Vagina (tissue), 2 donors: ENCODE measurements around the gene WSB1. TPM values are rescaled to one million over a fixed set of nuclear protein-coding genes. Genes with fewer than 3 reads are reported as not detected.

Experiments
- DNase-seq, 2 donors: peaks; one replicate each; pipeline ENCODE4 v3.0.0-alpha.2; 2017; ENCODE audit errors: extremely low spot score in 2 of 2
- H3K27ac ChIP-seq: fragments of 200-600 bp; sonication (generic); one replicate; pipeline ENCODE4 v1.5.1; 2019
- H3K27me3 ChIP-seq: fragments of 200-600 bp; sonication (generic); one replicate; pipeline ENCODE4 v1.5.1; 2019
- H3K36me3 ChIP-seq, 2 donors: fragments of 200-600 bp; sonication (generic); one replicate each; pipeline ENCODE4 v1.5.1; 2017 to 2019
- H3K4me1 ChIP-seq: fragments of 200-600 bp; sonication (generic); one replicate; pipeline ENCODE4 v1.5.1; 2019
- H3K4me3 ChIP-seq, 2 donors: fragments of 200-600 bp; sonication (generic); 1 replicate in 1 of 2; 2 replicates in 1 of 2; pipeline ENCODE4 v1.5.1; 2016 to 2019
- H3K9me3 ChIP-seq: fragments of 200-600 bp; sonication (generic); one replicate; pipeline ENCODE4 v1.5.1; 2019
- POLR2A ChIP-seq, 2 donors: fragments of 450-650 bp; IDR thresholded peaks; one replicate each; pipeline ENCODE4 v1.6.1; 2017; ENCODE audit warnings: antibody characterized with exemption in 2 of 2, mild to moderate bottlenecking in 2 of 2, moderate library complexity in 2 of 2
- POLR2AphosphoS5 ChIP-seq, 2 donors: sonication (generic); formaldehyde crosslinking; IDR thresholded peaks; one replicate each; pipeline ENCODE4 v1.9.0; 2017; ENCODE audit warnings: antibody characterized with exemption in 2 of 2, mild to moderate bottlenecking in 2 of 2, low read depth in 1 of 2; ENCODE audit not compliant: insufficient read depth in 1 of 2
- intact Hi-C: fragments of 100-400 bp; cut with DNase I; formaldehyde crosslinking; loops from one replicate; pipeline ENCODE4 v1.15.1; 2023
- total RNA-seq: library from RNA; depleted of rRNA; stranded (reverse); fragments of >200 nt; gene quantifications from one replicate; pipeline ENCODE4 v1.2.3, GENCODE V29; 2016
- TF ChIP-seq, protein P1 (sequence below), 3 experiments: fragments of 450-650 bp in 2 of 3; fragments of 200-600 bp in 1 of 3; sonication (generic) in 1 of 3; IDR thresholded peaks; one replicate each; pipeline ENCODE4 v1.5.1; 2017 to 2019; ENCODE audit warnings: antibody characterized with exemption in 3 of 3, mild to moderate bottlenecking in 2 of 3, moderate library complexity in 2 of 3

The WSB1 gene
- total RNA-seq, 1 donor from 2014 or later: 158 TPM

DNA sequence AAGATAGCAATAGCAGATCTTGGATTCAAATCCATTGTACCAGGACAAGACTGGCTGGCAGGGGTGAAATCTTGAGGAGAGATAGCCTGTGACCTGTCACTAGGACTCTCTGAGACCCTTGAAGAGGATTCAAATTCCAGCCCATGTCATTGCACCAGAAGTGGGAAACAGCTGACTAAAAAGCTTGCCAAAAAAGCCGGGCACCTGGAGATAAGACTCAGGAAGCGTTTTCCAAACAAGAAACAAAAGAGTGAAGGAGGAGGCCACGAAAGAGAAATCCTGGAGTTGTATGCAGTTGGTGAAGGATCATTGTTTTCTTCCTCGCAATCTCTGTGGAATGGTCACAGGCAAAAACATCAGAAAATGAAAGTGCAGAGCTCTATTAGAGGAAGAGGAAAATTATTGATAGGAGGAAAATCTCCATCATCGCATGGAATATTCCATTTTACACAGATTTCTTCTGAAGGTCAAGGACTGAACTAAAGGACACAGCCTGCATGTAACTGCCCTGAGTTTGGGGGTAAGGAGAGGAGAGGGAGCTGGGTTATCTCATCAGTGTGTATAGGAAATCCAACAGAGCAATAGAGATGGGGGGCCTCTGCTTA, 9.0 kb upstream of the WSB1 start:
- Histone ChIP-seq H3K27me3 (no peaks in the 10 kb centered on the region), H3K4me3 (no peak overlapping the region), H3K27ac (no peak overlapping the region), H3K36me3 (no peaks in the 10 kb centered on the region), H3K9me3 (no peaks in the 10 kb centered on the region), H3K4me1 (no peaks in the 10 kb centered on the region)
- intact Hi-C loops: no loop called here
- TF ChIP-seq POLR2A (IDR thresholded peaks at IDR 0.05) (no peak), POLR2AphosphoS5 (IDR thresholded peaks at IDR 0.05; ENCODE audit: insufficient read depth in 1 of 2, low read depth in 1 of 2) (no peak)
- TF ChIP-seq, protein P1, sequence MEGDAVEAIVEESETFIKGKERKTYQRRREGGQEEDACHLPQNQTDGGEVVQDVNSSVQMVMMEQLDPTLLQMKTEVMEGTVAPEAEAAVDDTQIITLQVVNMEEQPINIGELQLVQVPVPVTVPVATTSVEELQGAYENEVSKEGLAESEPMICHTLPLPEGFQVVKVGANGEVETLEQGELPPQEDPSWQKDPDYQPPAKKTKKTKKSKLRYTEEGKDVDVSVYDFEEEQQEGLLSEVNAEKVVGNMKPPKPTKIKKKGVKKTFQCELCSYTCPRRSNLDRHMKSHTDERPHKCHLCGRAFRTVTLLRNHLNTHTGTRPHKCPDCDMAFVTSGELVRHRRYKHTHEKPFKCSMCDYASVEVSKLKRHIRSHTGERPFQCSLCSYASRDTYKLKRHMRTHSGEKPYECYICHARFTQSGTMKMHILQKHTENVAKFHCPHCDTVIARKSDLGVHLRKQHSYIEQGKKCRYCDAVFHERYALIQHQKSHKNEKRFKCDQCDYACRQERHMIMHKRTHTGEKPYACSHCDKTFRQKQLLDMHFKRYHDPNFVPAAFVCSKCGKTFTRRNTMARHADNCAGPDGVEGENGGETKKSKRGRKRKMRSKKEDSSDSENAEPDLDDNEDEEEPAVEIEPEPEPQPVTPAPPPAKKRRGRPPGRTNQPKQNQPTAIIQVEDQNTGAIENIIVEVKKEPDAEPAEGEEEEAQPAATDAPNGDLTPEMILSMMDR (IDR thresholded peaks at IDR 0.05): no peak
- DNase-seq: peak in 1 of 2 donors; percentile 69

DNA sequence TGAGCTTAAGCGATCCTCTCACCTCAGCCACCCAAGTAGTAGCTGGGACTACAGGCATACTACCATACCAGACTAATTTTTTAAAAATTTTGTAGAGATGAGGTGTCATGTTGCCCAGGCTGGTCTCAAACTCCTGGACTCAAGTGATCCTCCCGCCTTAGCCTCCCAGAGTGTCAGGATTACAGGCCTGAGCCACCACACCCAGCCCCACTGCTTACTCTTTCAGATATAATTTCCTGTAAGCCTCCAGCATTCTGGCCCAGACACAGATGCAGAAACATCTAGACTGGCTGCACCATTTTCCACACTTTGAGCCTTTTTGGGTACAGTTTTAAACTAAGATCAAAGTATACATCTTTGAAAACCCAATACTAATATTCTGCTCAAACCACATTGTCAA, 8.4 kb upstream of the WSB1 start:
- no peaks in the 10 kb centered on the region for H3K9me3 ChIP-seq
- intact Hi-C loops: no loop called here

DNA sequence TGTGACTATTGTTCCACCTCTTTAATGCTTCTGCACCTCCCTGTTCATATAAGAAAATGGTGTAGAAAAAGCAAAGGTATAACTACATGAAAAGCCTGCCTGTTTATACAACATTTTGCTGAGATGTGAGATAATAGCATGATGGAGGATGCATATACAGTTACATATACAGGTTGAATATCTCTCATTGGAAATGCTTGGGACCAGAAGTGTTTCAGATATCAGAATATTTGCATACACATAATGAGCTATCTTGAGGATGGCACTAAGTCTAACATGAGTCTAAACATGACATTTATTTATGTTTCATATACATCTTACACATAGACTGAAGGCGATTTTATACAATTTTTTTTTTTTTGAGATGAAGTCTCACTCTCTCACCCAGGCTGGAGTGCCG, 5.7 kb upstream of the WSB1 start:
- no peak overlapping the region for H3K27ac ChIP-seq
- H3K4me1 ChIP-seq: peaks cover under 1% of the 10 kb centered on the region
- TF ChIP-seq, protein P1 (IDR thresholded peaks at IDR 0.05): no peak
- no peak for TF ChIP-seq POLR2AphosphoS5 (IDR thresholded peaks at IDR 0.05; ENCODE audit: insufficient read depth in 1 of 2, low read depth in 1 of 2)
- no peak for TF ChIP-seq POLR2A (IDR thresholded peaks at IDR 0.05)
- H3K9me3 ChIP-seq: no peaks in the 10 kb centered on the region
- no peak for DNase-seq
- intact Hi-C loops: no loop called here
- H3K27me3 ChIP-seq: no peaks in the 10 kb centered on the region
- H3K4me3 ChIP-seq: no peak overlapping the region
- no peaks in the 10 kb centered on the region for H3K36me3 ChIP-seq

More for the DNA sequence above, 8.4 kb upstream of the WSB1 start:
- no peak overlapping the region for H3K4me3 ChIP-seq
- H3K27me3 ChIP-seq: no peaks in the 10 kb centered on the region
- H3K27ac ChIP-seq: no peak overlapping the region
- H3K4me1 ChIP-seq: no peaks in the 10 kb centered on the region
- peak in 1 of 2 donors; percentile 62 for DNase-seq
- TF ChIP-seq POLR2A (IDR thresholded peaks at IDR 0.05) (no peak), POLR2AphosphoS5 (IDR thresholded peaks at IDR 0.05; ENCODE audit: insufficient read depth in 1 of 2, low read depth in 1 of 2) (no peak)
- TF ChIP-seq, protein P1 (IDR thresholded peaks at IDR 0.05): no peak
- no peaks in the 10 kb centered on the region for H3K36me3 ChIP-seq

- Histone ChIP-seq H3K4me1 (peaks cover 6% of the 10 kb centered on the region), H3K36me3 (no peaks in the 10 kb centered on the region), H3K9me3 (no peaks in the 10 kb centered on the region), H3K4me3 (no peak overlapping the region), H3K27me3 (no peaks in the 10 kb centered on the region), H3K27ac (no peak overlapping the region)
- TF ChIP-seq POLR2AphosphoS5 (IDR thresholded peaks at IDR 0.05; ENCODE audit: insufficient read depth in 1 of 2, low read depth in 1 of 2): no peak
- TF ChIP-seq, protein P1 (IDR thresholded peaks at IDR 0.05): no peak
- no peak for TF ChIP-seq POLR2A (IDR thresholded peaks at IDR 0.05)
- DNase-seq: no peak
- intact Hi-C loops: loop anchor here (5.0 kb wide), 1 partner anchor 43 kb away; no protein-coding TSS in a partner anchor
These were observed 4.1 kb upstream of the WSB1 start for GRCh38 chr17:27289856-27290255.

GRCh38 chr17:27290916-27291598, 2.9 kb upstream of the WSB1 start:
- DNase-seq: no peak
- H3K27me3 ChIP-seq: no peaks in the 10 kb centered on the region
- TF ChIP-seq, protein P1 (IDR thresholded peaks at IDR 0.05): no peak
- no peak overlapping the region for H3K27ac ChIP-seq
- no peaks in the 10 kb centered on the region for H3K36me3 ChIP-seq
- no peak overlapping the region for H3K4me3 ChIP-seq
- peaks cover 6% of the 10 kb centered on the region for H3K4me1 ChIP-seq
- intact Hi-C loops: loop anchor here (5.0 kb wide), 1 partner anchor 44 kb away; no protein-coding TSS in a partner anchor
- no peaks in the 10 kb centered on the region for H3K9me3 ChIP-seq
